Astrocyte of the cerebellum (primary cell): Measurements from ENCODE around the gene PPY.
"Not testable (repeated sequence)": the region's sequence is repeated elsewhere in the genome, so short reads cannot be mapped to it uniquely, and the experiment has no call there.

ENCODE experiments used
- DNase-seq: peaks from one replicate; pipeline ENCODE4 v3.0.0-alpha.2; 2011; ENCODE audit warnings: low read depth
- H3K4me3 ChIP-seq: 2 replicates; pipeline ENCODE4 v1.5.1; 2011; ENCODE audit warnings: mild to moderate bottlenecking, low read depth, low read length, moderate library complexity
- CTCF ChIP-seq: IDR thresholded peaks from 2 replicates; pipeline ENCODE4 v1.5.1; 2012; ENCODE audit warnings: low read length, low read depth, moderate library complexity, mild to moderate bottlenecking; ENCODE audit errors: missing control alignments
- in situ Hi-C: cut with HindIII; loops from 2 replicates; pipeline ENCODE4 v1.10.0; 2017; ENCODE audit warnings: low sequenced_read_pairs

Gene PPY

DNA sequence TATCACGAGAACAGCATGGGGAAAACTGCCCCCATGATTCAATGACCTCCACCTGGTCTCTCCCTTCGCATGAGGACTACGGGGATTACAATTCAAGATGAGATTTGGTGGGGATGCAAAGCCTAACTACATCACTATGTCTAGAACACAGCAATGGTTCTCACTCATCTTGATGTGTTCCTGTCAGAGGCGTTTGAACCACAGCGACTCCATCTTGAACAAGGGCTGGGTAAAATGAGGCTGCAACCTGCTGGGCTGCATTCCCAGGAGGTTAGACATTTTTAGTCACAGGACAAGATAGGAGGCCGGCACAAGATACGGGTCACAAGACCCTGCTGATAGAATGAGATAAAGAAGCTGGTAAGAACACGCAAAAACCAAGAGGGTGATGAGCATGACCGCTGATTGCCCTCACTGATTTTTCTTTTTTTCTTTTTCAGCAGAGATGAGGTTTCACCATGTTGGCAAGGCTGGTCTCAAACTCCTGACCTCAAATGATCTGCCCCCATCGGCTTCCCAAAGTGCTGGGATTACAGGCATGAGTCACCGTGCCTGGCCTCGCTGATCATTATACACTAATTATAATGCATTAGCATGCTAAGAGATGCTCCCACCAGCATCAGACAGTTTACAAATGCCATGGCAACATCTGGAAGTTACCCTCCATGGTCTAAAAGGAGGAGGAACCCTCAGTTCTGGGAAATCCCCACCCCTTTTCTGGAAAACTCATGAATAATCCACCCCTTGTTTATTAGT lies 3.0 kb upstream of the PPY start:
- no peak overlapping the region for H3K4me3 ChIP-seq
- in situ Hi-C loops = no loop called here
- no peak for TF ChIP-seq CTCF
- DNase-seq = peak; percentile 27

DNA sequence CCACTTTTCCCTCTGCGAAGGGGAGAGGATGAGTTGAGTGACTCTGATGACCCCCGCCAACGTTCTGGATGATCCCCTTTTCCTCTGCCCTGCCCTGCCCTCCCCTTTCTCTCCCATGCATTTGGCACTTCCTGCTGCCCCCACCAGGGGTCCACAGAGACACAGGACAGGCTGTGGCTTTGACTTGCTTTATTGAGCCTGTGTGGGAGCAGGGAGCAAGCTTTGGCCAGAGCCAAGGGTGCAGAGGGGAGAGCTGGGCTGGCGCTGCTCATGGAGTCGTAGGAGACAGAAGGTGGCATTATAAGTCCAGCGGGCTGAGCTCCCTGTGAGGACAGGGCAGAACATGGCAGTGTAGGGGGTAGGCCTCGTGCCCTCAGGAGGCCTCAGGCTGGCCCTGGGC lies 1.6 kb downstream of the PPY start:
- in situ Hi-C loops = no loop called here
- peak; percentile 71 for TF ChIP-seq CTCF
- DNase-seq = no peak

DNA sequence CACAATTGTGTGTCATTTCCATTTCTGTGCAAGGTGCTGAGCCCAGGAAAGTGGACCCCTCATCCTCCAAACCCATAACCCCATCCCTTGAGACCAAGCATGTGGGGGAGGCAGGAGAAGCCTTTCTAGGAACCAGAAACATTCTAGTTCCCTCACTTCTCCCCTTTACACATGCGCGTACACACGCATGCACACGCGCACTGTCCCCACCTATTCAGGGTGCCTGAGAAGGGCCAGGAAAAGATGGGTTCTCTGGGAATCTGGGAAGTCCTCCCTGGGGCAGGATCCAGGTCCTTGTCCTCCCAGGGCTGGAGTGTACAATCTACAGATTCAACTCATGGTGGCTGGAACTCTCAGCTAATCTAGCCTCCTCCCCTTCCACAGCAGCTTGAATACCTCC lies 2.4 kb downstream of the PPY start:
- DNase-seq = no peak
- TF ChIP-seq CTCF = no peak
- in situ Hi-C loops = no loop called here
- H3K4me3 ChIP-seq = no peak overlapping the region

More for the DNA sequence above, 1.6 kb downstream of the PPY start:
- no peak overlapping the region for H3K4me3 ChIP-seq

DNA sequence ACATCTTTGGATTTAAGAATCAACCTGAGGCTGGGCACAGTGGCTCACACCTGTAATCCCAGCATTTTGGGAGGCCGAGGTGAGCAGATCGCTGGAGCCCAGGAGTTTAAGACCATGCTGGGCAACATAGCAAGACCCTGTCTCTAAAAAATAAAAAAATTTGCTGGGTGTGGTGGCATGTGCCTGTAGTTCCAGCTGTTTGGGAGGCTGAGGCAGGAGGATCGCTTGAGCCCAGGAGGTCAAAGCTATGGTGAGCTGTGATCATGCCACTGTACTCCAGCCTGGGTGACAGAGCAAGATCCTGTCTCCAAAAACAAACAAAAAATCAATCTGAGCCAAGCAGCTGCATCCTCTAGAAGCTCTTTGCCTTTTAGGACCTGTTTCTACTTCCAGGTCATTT lies 2.8 kb downstream of the PPY start:
- DNase-seq, H3K4me3 ChIP-seq, in situ Hi-C loops: not testable (repeated sequence)

- in situ Hi-C loops = no loop called here
- no peak overlapping the region for H3K4me3 ChIP-seq
- no peak for TF ChIP-seq CTCF
- DNase-seq = no peak
These were observed 3.5 kb downstream of the PPY start for GRCh38 chr17:43938838-43939182.

DNA sequence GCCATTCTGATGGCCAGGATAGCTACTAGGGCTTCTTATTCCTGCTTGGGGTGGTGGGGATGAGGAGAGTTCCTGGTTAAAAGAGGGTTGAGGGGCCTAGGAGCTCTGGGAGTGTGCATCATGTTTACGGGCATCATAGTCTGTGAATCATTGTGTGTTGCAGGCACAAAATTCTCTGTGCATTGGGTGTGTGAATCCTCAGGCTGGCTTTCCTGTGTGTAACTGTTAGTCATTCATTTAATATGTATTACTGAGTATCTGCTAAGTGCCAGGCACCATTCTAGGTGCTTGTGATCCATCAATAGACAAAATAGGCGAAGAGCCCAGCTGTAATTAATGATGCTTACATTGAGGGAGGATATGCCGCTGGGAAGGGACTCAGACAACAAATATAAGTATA lies 5.8 kb downstream of the PPY start:
- TF ChIP-seq CTCF = no peak
- no peak overlapping the region for H3K4me3 ChIP-seq
- in situ Hi-C loops = no loop called here
- no peak for DNase-seq

GRCh38 chr17:43935926-43936261 lies 6.4 kb downstream of the PPY start:
- TF ChIP-seq CTCF = no peak

More at GRCh38 chr17:43935926-43936261, 6.4 kb downstream of the PPY start:
- DNase-seq = no peak
- in situ Hi-C loops = no loop called here
- no peak overlapping the region for H3K4me3 ChIP-seq
